Lung (tissue), 12 donors: Measurements from ENCODE around the gene SS18L1. TPM values are rescaled to one million over a fixed set of nuclear protein-coding genes. Genes with fewer than 3 reads are reported as not detected.

Experiments used
- ATAC-seq: fragments of 200-7000 bp; cut with Tn5 transposase; one replicate; pipeline ENCODE4 v1.9.1; 2020; ENCODE audit warnings: moderate number of reproducible peaks; ENCODE audit not compliant: insufficient read depth, low FRiP score
- DNase-seq, 3 donors: peaks; one replicate each; pipeline ENCODE4 v3.0.0-alpha.2; 2013 to 2017
- H3K27ac ChIP-seq, 2 donors: one replicate each; pipeline ENCODE4 v1.5.1; 2013; ENCODE audit warnings: mild to moderate bottlenecking in 2 of 2, moderate library complexity in 2 of 2, control low read depth in 1 of 2, inconsistent platforms in 1 of 2, low read depth in 1 of 2, low read length in 1 of 2
- H3K27me3 ChIP-seq, 3 donors: one replicate each; pipeline ENCODE4 v1.5.1; 2013; ENCODE audit warnings: low read length in 2 of 3; ENCODE audit not compliant: control insufficient read depth in 3 of 3, insufficient read depth in 3 of 3
- H3K36me3 ChIP-seq, 4 donors: one replicate each; pipeline ENCODE4 v1.5.1; 2013; ENCODE audit warnings: low read length in 4 of 4, mild to moderate bottlenecking in 1 of 4, moderate library complexity in 1 of 4; ENCODE audit not compliant: control insufficient read depth in 4 of 4, insufficient read depth in 4 of 4
- H3K4me1 ChIP-seq, 5 donors: one replicate each; pipeline ENCODE4 v1.5.1; 2013; ENCODE audit warnings: low read length in 5 of 5, mild to moderate bottlenecking in 2 of 5, moderate library complexity in 1 of 5; ENCODE audit not compliant: control insufficient read depth in 5 of 5, insufficient read depth in 5 of 5
- H3K4me3 ChIP-seq: one replicate; pipeline ENCODE4 v1.5.1; 2013; ENCODE audit warnings: mild to moderate bottlenecking, control low read depth, moderate library complexity
- H3K9ac ChIP-seq, 2 donors: one replicate each; pipeline ENCODE4 v1.5.1; 2013; ENCODE audit warnings: low read length in 2 of 2, control low read depth in 1 of 2; ENCODE audit not compliant: insufficient read depth in 1 of 2
- H3K9me3 ChIP-seq, 4 donors: one replicate each; pipeline ENCODE4 v1.5.1; 2013; ENCODE audit warnings: low read length in 3 of 4, mild to moderate bottlenecking in 1 of 4, moderate library complexity in 1 of 4; ENCODE audit not compliant: control insufficient read depth in 4 of 4, insufficient read depth in 3 of 4
- CTCF ChIP-seq: IDR thresholded peaks from 2 replicates; pipeline ENCODE4 v1.5.1; 2012; ENCODE audit warnings: mild to moderate bottlenecking; ENCODE audit errors: control extremely low read depth, extremely low read depth
- WGBS, 2 donors: extraction: QIAGEN DNeasy Blood & Tissue Kit; methylation state at CpG; one replicate each; pipeline ENCODE4 v1.1.7; 2013; 5-methylcytosine and 5-hydroxymethylcytosine counted together
- polyA plus RNA-seq, 2 donors: library from polyadenylated mRNA; stranded (reverse); fragments of 200-250 nt; gene quantifications; one replicate each; pipeline ENCODE4 v1.2.1, GENCODE V29; 2013
- total RNA-seq, 2 donors: library from RNA; depleted of rRNA in 1 of 2; stranded (reverse); fragments of >200 nt in 1 of 2; gene quantifications; one replicate each; pipeline ENCODE4 v1.2.1, GENCODE V29; 2014 to 2021
- donor health status: control.
- donor health status: control.
- donor health status: Bipolar disorder and iron deficiency.
- donor health status: healthy.
- donor health status: DM: yes; HTN: yes; CAD: no.

The SS18L1 gene
- total and polyA plus RNA-seq, 4 donors = 7.2 to 24.1 (median 14.9) TPM

DNA sequence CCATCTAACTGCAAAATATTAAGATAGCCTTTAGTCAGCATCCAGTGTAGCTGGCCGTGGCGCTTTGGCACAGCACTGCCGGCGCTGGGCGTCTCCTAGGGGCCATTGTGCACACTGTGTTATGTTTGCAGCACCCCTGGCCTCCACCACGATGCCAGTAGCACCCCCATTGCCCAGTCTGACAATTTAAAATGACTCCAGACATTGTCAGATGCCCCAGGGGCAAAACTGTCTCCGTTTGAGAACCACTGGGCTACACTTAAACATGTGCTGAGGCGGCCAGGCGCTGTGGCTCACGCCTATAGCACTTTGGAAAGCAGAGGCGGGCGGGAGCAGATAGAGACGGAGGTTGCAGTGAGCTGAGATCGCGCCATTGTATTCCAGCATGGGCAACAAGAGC lies 33.3 kb downstream of the SS18L1 start:
- DNase-seq (no peak), ATAC-seq (no peak)
- TF ChIP-seq CTCF = no peak
- Histone ChIP-seq H3K9me3 (no peaks in the 10 kb centered on the region), H3K4me1 (peaks cover 0 to 3% (median 0%) of the 10 kb centered on the region in 5 donors), H3K27ac (no peak overlapping the region), H3K9ac (no peak overlapping the region), H3K4me3 (no peak overlapping the region), H3K27me3 (no peaks in the 10 kb centered on the region), H3K36me3 (peaks cover 4 to 38% (median 11%) of the 10 kb centered on the region in 4 donors)
- 94 to 95% methylated on average over 15 of the region's 15 CpGs for WGBS, 2 donors

DNA sequence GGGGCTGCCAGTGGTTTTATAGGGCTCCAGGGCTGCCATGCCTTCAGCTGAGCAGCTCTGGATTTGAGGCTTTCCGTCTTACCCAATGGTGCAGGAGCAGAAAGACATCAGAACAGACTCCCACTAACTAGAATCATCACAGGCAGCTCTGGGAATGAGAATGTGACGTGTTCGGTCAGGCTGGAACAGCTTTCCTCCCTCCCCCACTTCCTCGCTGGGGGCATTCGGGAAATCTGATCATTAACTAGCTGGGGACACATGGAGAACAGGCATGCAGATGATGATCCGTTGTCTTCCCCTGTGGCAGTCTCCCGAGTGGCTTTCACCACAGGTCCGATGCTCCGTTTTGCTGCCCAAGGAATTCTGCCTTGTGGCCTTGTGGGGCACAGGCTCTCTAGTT lies 33.7 kb downstream of the SS18L1 start:
- Histone ChIP-seq H3K27ac (no peak overlapping the region), H3K36me3 (peaks cover 4 to 38% (median 11%) of the 10 kb centered on the region in 4 donors), H3K9ac (no peak overlapping the region), H3K27me3 (no peaks in the 10 kb centered on the region), H3K9me3 (no peaks in the 10 kb centered on the region), H3K4me1 (peaks cover 0 to 7% (median 0%) of the 10 kb centered on the region in 5 donors), H3K4me3 (no peak overlapping the region)
- WGBS, 2 donors = 93 to 95% methylated on average over 9 of the region's 9 CpGs
- DNase-seq (no peak), ATAC-seq (no peak)
- TF ChIP-seq CTCF = no peak

DNA sequence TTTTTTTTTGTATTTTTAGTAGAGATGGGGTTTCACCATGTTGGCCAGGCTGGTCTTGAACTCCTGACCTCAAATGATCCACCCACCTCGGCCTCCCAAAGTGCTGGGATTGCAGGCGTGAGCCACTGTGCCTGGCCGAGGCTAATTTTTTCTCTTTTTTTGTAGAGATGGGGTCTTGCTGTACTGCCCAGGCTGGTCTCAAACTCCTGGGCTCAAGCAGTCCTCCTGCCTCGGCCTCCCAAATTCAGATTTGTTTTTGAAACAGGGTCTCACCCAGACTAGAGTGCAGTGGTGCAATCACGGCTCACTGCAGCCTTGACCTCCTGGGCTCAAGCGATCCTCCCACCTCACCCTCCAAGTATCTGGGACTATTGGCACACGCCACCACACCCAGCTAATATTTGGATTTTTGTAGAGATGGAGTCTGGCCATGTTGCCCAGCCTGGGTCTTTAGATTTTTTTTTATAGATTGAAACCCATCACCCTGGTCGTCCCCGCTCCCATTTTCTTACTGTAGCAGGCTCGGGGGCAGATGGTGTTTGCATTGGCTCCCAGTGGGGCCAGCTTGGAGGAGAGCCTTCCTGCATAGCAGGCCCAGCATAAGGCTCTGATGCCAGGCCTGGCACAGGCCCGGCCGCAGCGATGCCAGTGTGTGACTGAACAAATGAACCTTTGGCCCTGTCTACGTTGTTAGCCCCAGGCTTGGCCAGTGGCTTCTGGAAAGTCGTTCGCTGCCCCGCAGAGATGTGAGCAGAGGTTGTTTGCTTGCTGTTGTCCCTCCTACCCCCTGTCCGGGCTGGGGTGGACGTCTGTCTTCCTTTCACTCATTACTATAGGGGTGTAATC lies 35.0 kb downstream of the SS18L1 start:
- TF ChIP-seq CTCF = no peak
- no peak overlapping the region for H3K9ac ChIP-seq
- no peak overlapping the region for H3K4me3 ChIP-seq
- no peaks in the 10 kb centered on the region for H3K9me3 ChIP-seq
- 96 to 97% methylated on average over 19 of the region's 19 CpGs for whole genome bisulfite sequencing, 2 donors
- H3K27ac ChIP-seq = no peak overlapping the region
- DNase-seq (no peak), ATAC-seq (no peak)
- H3K36me3 ChIP-seq = peaks cover 4 to 30% (median 9%) of the 10 kb centered on the region in 4 donors
- H3K4me1 ChIP-seq = peaks cover 0 to 10% (median 2%) of the 10 kb centered on the region in 5 donors
- H3K27me3 ChIP-seq = no peaks in the 10 kb centered on the region
